Thyroid gland (tissue), 4 donors: ENCODE measurements around the gene SHISAL2A. TPM values are rescaled to one million over a fixed set of nuclear protein-coding genes. Genes with fewer than 3 reads are reported as not detected.

Source experiments
- DNase-seq, 2 donors: peaks; one replicate each; pipeline ENCODE4 v3.0.0-alpha.2; 2019
- H3K27ac ChIP-seq, 3 donors: fragments of 200-600 bp; sonication (generic); 1 replicate in 2 of 3; 2 replicates in 1 of 3; pipeline ENCODE4 v1.5.1; 2016 to 2019; ENCODE audit warnings: mild to moderate bottlenecking in 1 of 3, moderate library complexity in 1 of 3
- H3K27me3 ChIP-seq: fragments of 200-600 bp; sonication (generic); one replicate; pipeline ENCODE4 v1.5.1; 2019
- H3K36me3 ChIP-seq, 2 donors: fragments of 200-600 bp; sonication (generic); one replicate each; pipeline ENCODE4 v1.5.1; 2016 to 2019
- H3K4me1 ChIP-seq, 2 donors: fragments of 200-600 bp; sonication (generic); one replicate each; pipeline ENCODE4 v1.5.1; 2017 to 2019
- H3K4me3 ChIP-seq, 3 donors: fragments of 200-600 bp; sonication (generic); replicated peaks in 1 of 3; 1 replicate in 2 of 3; 2 replicates in 1 of 3; pipeline ENCODE4 v1.5.1; 2016; ENCODE audit warnings: mild to moderate bottlenecking in 1 of 3
- H3K9me3 ChIP-seq: fragments of 200-600 bp; sonication (generic); one replicate; pipeline ENCODE4 v1.5.1; 2017
- CTCF ChIP-seq, 6 experiments: fragments of 200-600 bp in 3 of 6; fragments of 450-650 bp in 3 of 6; sonication (generic) in 3 of 6; IDR thresholded peaks; one replicate each; pipeline ENCODE4 v1.5.1; 2016 to 2019; ENCODE audit warnings: antibody characterized with exemption in 6 of 6, mild to moderate bottlenecking in 2 of 6, inconsistent platforms in 1 of 6, moderate library complexity in 1 of 6
- POLR2A ChIP-seq, 2 donors: fragments of 450-650 bp; IDR thresholded peaks; one replicate each; pipeline ENCODE4 v1.6.1; 2017; ENCODE audit warnings: antibody characterized with exemption in 2 of 2, mild to moderate bottlenecking in 2 of 2, moderate library complexity in 1 of 2
- WGBS, 2 donors: methylation state at CpG; one replicate each; pipeline ENCODE4 v1.1.5; 2017; 5-methylcytosine and 5-hydroxymethylcytosine counted together
- intact Hi-C: fragments of 100-400 bp; cut with DNase I; formaldehyde crosslinking; loops from one replicate; pipeline ENCODE4 v1.15.1; 2023
- total RNA-seq, 4 donors: library from RNA; depleted of rRNA; stranded (reverse); fragments of >200 nt; gene quantifications; one replicate each; pipeline ENCODE4 v1.2.3, GENCODE V29; 2016

SHISAL2A gene
- total RNA-seq, 4 donors from 2014 or later = 0.75 to 1.1 (median 0.94) TPM; not detected in 1

DNA sequence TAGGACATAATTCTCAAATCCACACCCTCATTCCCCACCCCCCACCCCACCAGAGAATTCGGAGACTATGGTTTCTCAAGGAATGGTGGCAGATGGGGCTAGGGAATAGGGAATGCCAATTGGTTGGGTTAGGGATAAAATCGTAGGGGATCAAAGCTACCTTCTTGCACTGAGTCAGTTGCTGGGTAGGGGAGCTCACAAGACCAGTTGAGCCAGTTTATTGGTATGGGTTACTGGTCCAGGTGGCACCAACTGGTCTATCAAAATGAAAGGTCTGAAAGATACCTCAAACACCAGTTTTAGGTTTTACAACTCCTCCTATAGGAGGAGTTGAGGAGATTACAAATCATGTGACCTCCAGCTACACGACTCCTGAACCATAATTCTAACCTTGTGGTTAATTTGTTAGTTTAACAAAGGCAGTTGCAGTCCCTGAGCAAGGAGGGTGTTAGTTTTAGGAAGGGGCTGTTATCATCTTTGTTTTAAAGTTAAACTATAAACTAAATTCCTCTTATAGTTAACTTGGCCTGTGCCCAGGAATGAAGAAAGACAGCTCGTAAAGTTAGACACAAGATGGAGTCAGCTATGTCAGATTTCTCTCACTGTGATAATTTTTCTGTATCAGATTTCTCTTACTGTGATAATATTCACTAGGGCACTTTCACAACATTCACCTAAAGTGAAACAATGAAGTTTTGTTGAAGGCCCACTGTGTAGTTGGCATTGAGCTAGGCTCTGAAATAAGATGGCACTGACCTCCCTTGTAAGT, 2.5 kb downstream of the SHISAL2A start:
- no peak overlapping the region for H3K27ac ChIP-seq
- no peak overlapping the region for H3K4me3 ChIP-seq
- no peak for DNase-seq
- H3K36me3 ChIP-seq = no peaks in the 10 kb centered on the region
- TF ChIP-seq POLR2A (IDR thresholded peaks at IDR 0.05) = no peak
- WGBS, 2 donors = 85 to 90% methylated on average over 4 of the region's 4 CpGs
- no peaks in the 10 kb centered on the region for H3K9me3 ChIP-seq
- H3K4me1 ChIP-seq = peaks cover 0 to 13% of the 10 kb centered on the region in 2 donors
- intact Hi-C loops = no loop called here
- H3K27me3 ChIP-seq = no peaks in the 10 kb centered on the region

- no peak for TF ChIP-seq POLR2A (IDR thresholded peaks at IDR 0.05)
- no peak for TF ChIP-seq CTCF (IDR thresholded peaks at IDR 0.05)
- no peaks in the 10 kb centered on the region for H3K9me3 ChIP-seq
- DNase-seq = no peak
- H3K27me3 ChIP-seq = no peaks in the 10 kb centered on the region
- no peak overlapping the region for H3K27ac ChIP-seq
- no peak overlapping the region for H3K4me3 ChIP-seq
- H3K36me3 ChIP-seq = no peaks in the 10 kb centered on the region
- intact Hi-C loops = no loop called here
- H3K4me1 ChIP-seq = peaks cover 0 to 13% of the 10 kb centered on the region in 2 donors
- WGBS, 2 donors = 67 to 77% methylated on average over 11 of the region's 11 CpGs
Observed at GRCh38 chr1:52636721-52637695, 4.0 kb downstream of the SHISAL2A start.

DNA sequence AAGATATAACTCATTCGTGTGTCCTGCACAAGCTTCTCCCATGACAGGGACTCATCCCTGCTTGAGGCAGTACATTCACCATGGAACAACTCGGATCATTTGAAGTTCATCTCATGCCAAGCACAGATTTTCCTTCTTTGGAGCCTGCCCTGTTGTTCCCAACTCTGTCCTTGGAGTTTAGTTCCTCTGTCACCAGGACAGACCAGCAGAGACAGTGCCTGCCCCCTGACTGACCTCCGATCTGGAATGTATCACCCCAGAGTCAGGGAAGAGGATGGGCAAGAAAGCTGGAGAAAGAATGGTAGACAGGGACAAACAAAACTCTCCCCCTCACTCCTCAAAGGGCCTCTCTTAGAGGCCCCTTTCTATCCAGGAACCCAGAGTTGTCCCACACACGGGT, 5.0 kb downstream of the SHISAL2A start:
- Histone ChIP-seq H3K27ac (no peak overlapping the region), H3K9me3 (no peaks in the 10 kb centered on the region), H3K4me1 (peaks cover 0 to 7% of the 10 kb centered on the region in 2 donors), H3K4me3 (no peak overlapping the region), H3K36me3 (no peaks in the 10 kb centered on the region), H3K27me3 (no peaks in the 10 kb centered on the region)
- TF ChIP-seq CTCF (IDR thresholded peaks at IDR 0.05) = no peak
- TF ChIP-seq POLR2A (IDR thresholded peaks at IDR 0.05) = no peak
- no peak for DNase-seq
- intact Hi-C loops = no loop called here
- 84 to 89% methylated on average over 4 of the region's 4 CpGs for WGBS, 2 donors

- Histone ChIP-seq H3K27me3 (no peaks in the 10 kb centered on the region), H3K4me3 (no peak overlapping the region), H3K4me1 (no peaks in the 10 kb centered on the region), H3K27ac (no peak overlapping the region), H3K36me3 (no peaks in the 10 kb centered on the region), H3K9me3 (no peaks in the 10 kb centered on the region)
- intact Hi-C loops = no loop called here
- 82 to 88% methylated on average over 6 of the region's 6 CpGs for WGBS, 2 donors
- TF ChIP-seq CTCF (IDR thresholded peaks at IDR 0.05) = no peak
- TF ChIP-seq POLR2A (IDR thresholded peaks at IDR 0.05) = no peak
- no peak for DNase-seq
Observed at GRCh38 chr1:52640697-52641096, 7.7 kb downstream of the SHISAL2A start.

- H3K27me3 ChIP-seq = no peaks in the 10 kb centered on the region
- intact Hi-C loops = no loop called here
- H3K4me1 ChIP-seq = no peaks in the 10 kb centered on the region
- no peaks in the 10 kb centered on the region for H3K9me3 ChIP-seq
- WGBS, 2 donors = 87 to 89% methylated on average over 4 of the region's 4 CpGs
- no peaks in the 10 kb centered on the region for H3K36me3 ChIP-seq
- H3K27ac ChIP-seq = no peak overlapping the region
- no peak for DNase-seq
- TF ChIP-seq CTCF (IDR thresholded peaks at IDR 0.05) = no peak
- TF ChIP-seq POLR2A (IDR thresholded peaks at IDR 0.05) = no peak
- H3K4me3 ChIP-seq = no peak overlapping the region
Observed at GRCh38 chr1:52641307-52641706, 8.3 kb downstream of the SHISAL2A start.
